ENCODE results near the gene DGKG. TPM values are rescaled to one million over a fixed set of nuclear protein-coding genes. Genes with fewer than 3 reads are reported as not detected.

The DGKG gene
- total and polyA plus RNA-seq, 9 of the 15 experiments (the other 6 are each of a cell fraction or from before 2014, with no cell fraction given): 0.01 to 0.36 (median 0.15) TPM

GRCh38 chr3:186213946-186214345 lies 148.1 kb downstream of the DGKG start (continued):
- TF ChIP-seq MAX (CRISPR knock-in tag; IDR thresholded peaks at IDR 0.05) (no peak), ZNF253 (CRISPR knock-in tag; conservative IDR thresholded peaks at IDR 0.05) (no peak), HMG20B (CRISPR knock-in tag; IDR thresholded peaks at IDR 0.05) (no peak), MTA2 (IDR thresholded peaks at IDR 0.05; ENCODE audit: low read depth) (no peak)

GRCh38 chr3:186212611-186213010 lies 149.4 kb downstream of the DGKG start:
- Histone ChIP-seq H3K9me1 (ENCODE audit: control insufficient read depth, insufficient read depth, low read length) (no peaks in the 10 kb centered on the region), H3K9ac (ENCODE audit: insufficient read depth in 1 of 2, low read depth in 2 of 2, low read length in 2 of 2) (no peak overlapping the region), H3K4me2 (ENCODE audit: insufficient read depth, low read length) (no peak overlapping the region), H3K27me3 (ENCODE audit: control insufficient read depth in 2 of 2, insufficient read depth in 2 of 2, low read length in 2 of 2) (peaks cover 3 to 14% of the 10 kb centered on the region in 2 experiments; a peak in 1 of 5 replicates), H3K4me1 (replicated peaks in 1 of 2; ENCODE audit: control insufficient read depth in 2 of 2, insufficient read depth in 2 of 2, low read length in 2 of 2) (peaks cover 16 to 17% of the 10 kb centered on the region in 2 experiments), H3K79me2 (ENCODE audit: control insufficient read depth, insufficient read depth, low read length) (no peaks in the 10 kb centered on the region), H3K9me3 (replicated peaks; ENCODE audit: control insufficient read depth, insufficient read depth, low read depth, low read length) (no peaks in the 10 kb centered on the region), H3K36me3 (ENCODE audit: control insufficient read depth, insufficient read depth, low read length) (no peaks in the 10 kb centered on the region), H4K20me1 (replicated peaks; ENCODE audit: control insufficient read depth, insufficient read depth, low read length) (no peaks in the 10 kb centered on the region), H2AFZ (ENCODE audit: low read depth, low read length) (no peak overlapping the region), H3K4me3 (no peak overlapping the region), H3K27ac (ENCODE audit: extremely low read depth, low read depth, low read length) (no peak overlapping the region)
- ChIA-PET CTCF (ENCODE audit: low intra/inter-chr PET ratio) (no interaction called here), POLR2A (no interaction called here)
- in situ Hi-C loops (cut with MboI) (no loop called here), intact Hi-C loops (cut with micrococcal nuclease) (no loop called here)
- ATAC-seq (no peak), FAIRE-seq (no peak), DNase-seq (ENCODE audit: extremely low read depth in 1 of 4, low spot score in 3 of 4) (no peak)
- no peak for TF ChIP-seq THRA (IDR thresholded peaks at IDR 0.05)
- no peak for TF ChIP-seq ZNF395 (CRISPR knock-in tag; IDR thresholded peaks at IDR 0.05)
- no peak for TF ChIP-seq BRD9 (IDR thresholded peaks at IDR 0.05; ENCODE audit: low read depth, partially characterized antibody)
- no peak for TF ChIP-seq CREB1 (IDR thresholded peaks at IDR 0.05)
- no peak for TF ChIP-seq CREB1 (CRISPR knock-in tag; IDR thresholded peaks at IDR 0.05)
- TF ChIP-seq ZBTB2 (IDR thresholded peaks at IDR 0.05): no peak
- TF ChIP-seq PHF20 (IDR thresholded peaks at IDR 0.05; ENCODE audit: partially characterized antibody): no peak
- no peak for TF ChIP-seq TFE3 (CRISPR knock-in tag; IDR thresholded peaks at IDR 0.05)
- no peak for TF ChIP-seq ZNF639 (CRISPR knock-in tag; conservative IDR thresholded peaks at IDR 0.05 in 1 of 2, IDR thresholded peaks at IDR 0.05 in 1 of 2)
- no TSS peak for BruUV-seq (replicated peaks)
- 7% methylated on average over 3 of the region's 3 CpGs for WGBS (ENCODE audit: insufficient coverage, low coverage, missing lambda C conversion rate)
